Thoracic aorta (tissue), 2 donors: ENCODE results near the gene TMEM82. TPM values are rescaled to one million over a fixed set of nuclear protein-coding genes. Genes with fewer than 3 reads are reported as not detected.

Source experiments
- ATAC-seq: fragments of 150-250 bp; one replicate; pipeline ENCODE4 v1.8.0; 2017; ENCODE audit warnings: low read depth; ENCODE audit not compliant: insufficient number of reproducible peaks, low FRiP score
- DNase-seq: peaks from one replicate; pipeline ENCODE4 v3.0.0-alpha.2; 2020; ENCODE audit warnings: low spot score
- H3K27ac ChIP-seq, 2 donors: fragments of 200-600 bp; sonication (generic); 1 replicate in 1 of 2; 2 replicates in 1 of 2; pipeline ENCODE4 v1.5.1; 2016; ENCODE audit warnings: mild to moderate bottlenecking in 2 of 2, moderate library complexity in 2 of 2
- H3K27me3 ChIP-seq: fragments of 200-600 bp; sonication (generic); replicated peaks from 2 replicates; pipeline ENCODE4 v1.6.0; 2016; ENCODE audit warnings: mild to moderate bottlenecking; ENCODE audit not compliant: insufficient read depth
- H3K36me3 ChIP-seq: fragments of 200-600 bp; sonication (generic); one replicate; pipeline ENCODE4 v1.5.1; 2016
- H3K4me1 ChIP-seq, 2 donors: fragments of 200-600 bp; sonication (generic); 1 replicate in 1 of 2; 2 replicates in 1 of 2; pipeline versions ENCODE4 v1.5.1 to v1.6.0; 2016; ENCODE audit warnings: low read depth in 2 of 2, mild to moderate bottlenecking in 1 of 2; ENCODE audit not compliant: control insufficient read depth in 1 of 2
- H3K4me3 ChIP-seq: fragments of 200-600 bp; sonication (generic); 2 replicates; pipeline ENCODE4 v1.5.1; 2016; ENCODE audit warnings: mild to moderate bottlenecking
- H3K9me3 ChIP-seq: fragments of 200-600 bp; sonication (generic); 2 replicates; pipeline ENCODE4 v1.5.1; 2016
- total RNA-seq, 2 donors: library from RNA; depleted of rRNA; stranded (reverse); fragments of >200 nt; gene quantifications; one replicate each; pipeline versions ENCODE4 v1.1.0 to v1.2.3, GENCODE V29; 2016
- TF ChIP-seq, protein P1 (sequence below): fragments of 200-600 bp; sonication (generic); IDR thresholded peaks from one replicate; pipeline ENCODE4 v1.5.1; 2019; ENCODE audit warnings: antibody characterized with exemption

TMEM82 gene
- total RNA-seq, 2 donors from 2014 or later: not detected

DNA sequence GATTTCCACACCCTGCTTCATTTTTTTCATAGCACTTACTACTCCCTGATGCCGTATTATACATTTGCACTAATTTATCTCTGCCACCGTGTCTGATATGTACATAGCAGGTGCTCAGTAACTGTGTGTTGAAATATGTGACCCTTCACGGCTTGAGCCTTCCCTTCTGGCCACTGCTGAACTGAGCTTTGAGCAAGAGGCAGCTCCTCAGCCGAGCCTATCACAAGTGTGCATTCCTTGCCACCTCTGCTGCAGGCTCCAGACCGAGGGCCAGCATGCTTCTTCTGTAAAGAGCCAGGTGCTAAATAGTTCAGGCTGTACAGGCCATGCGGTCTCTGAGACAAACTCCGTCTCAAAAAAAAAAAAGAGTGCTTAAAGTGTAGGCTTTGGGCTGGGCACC lies 35.5 kb upstream of the TMEM82 start:
- no peaks in the 10 kb centered on the region for H3K36me3 ChIP-seq
- DNase-seq: no peak
- TF ChIP-seq, protein P1, sequence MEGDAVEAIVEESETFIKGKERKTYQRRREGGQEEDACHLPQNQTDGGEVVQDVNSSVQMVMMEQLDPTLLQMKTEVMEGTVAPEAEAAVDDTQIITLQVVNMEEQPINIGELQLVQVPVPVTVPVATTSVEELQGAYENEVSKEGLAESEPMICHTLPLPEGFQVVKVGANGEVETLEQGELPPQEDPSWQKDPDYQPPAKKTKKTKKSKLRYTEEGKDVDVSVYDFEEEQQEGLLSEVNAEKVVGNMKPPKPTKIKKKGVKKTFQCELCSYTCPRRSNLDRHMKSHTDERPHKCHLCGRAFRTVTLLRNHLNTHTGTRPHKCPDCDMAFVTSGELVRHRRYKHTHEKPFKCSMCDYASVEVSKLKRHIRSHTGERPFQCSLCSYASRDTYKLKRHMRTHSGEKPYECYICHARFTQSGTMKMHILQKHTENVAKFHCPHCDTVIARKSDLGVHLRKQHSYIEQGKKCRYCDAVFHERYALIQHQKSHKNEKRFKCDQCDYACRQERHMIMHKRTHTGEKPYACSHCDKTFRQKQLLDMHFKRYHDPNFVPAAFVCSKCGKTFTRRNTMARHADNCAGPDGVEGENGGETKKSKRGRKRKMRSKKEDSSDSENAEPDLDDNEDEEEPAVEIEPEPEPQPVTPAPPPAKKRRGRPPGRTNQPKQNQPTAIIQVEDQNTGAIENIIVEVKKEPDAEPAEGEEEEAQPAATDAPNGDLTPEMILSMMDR: no peak
- H3K4me3 ChIP-seq: no peak overlapping the region
- no peak for ATAC-seq
- H3K9me3 ChIP-seq: no peaks in the 10 kb centered on the region
- peaks cover 18 to 57% of the 10 kb centered on the region in 2 donors for H3K4me1 ChIP-seq
- H3K27ac ChIP-seq: no peak overlapping the region
- no peaks in the 10 kb centered on the region for H3K27me3 ChIP-seq

GRCh38 chr1:15707239-15707925 lies 34.9 kb upstream of the TMEM82 start:
- TF ChIP-seq, protein P1: no peak
- H3K4me3 ChIP-seq: no peak overlapping the region
- no peaks in the 10 kb centered on the region for H3K27me3 ChIP-seq
- DNase-seq (no peak), ATAC-seq (no peak)
- no peak overlapping the region for H3K27ac ChIP-seq
- no peaks in the 10 kb centered on the region for H3K36me3 ChIP-seq
- H3K4me1 ChIP-seq: peaks cover 18 to 51% of the 10 kb centered on the region in 2 donors
- no peaks in the 10 kb centered on the region for H3K9me3 ChIP-seq

GRCh38 chr1:15708486-15709137 lies 33.7 kb upstream of the TMEM82 start:
- no peak for ATAC-seq
- H3K27ac ChIP-seq: no peak overlapping the region
- H3K4me1 ChIP-seq: peaks cover 10 to 41% of the 10 kb centered on the region in 2 donors

DNA sequence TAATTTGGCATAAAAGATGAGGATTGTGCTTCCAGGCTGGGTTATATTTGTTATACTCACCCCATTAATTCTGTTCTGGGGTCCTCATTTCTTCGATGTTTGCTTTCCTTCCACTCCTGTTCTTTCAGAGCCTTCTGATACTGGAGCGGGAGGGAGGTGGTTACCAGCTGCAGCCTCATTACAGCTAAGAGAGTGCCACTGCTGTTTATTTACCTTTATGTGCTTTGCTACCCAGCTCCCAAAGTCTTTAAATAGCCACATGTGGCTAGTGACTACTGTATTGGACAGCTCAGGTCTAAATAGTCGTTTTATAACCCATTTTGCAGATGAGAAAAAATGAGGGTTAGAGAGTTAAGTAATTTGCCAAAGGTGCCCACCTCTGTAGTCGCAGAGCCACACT lies 33.1 kb upstream of the TMEM82 start:
- no peak overlapping the region for H3K27ac ChIP-seq
- H3K9me3 ChIP-seq: no peaks in the 10 kb centered on the region
- H3K27me3 ChIP-seq: no peaks in the 10 kb centered on the region
- no peak overlapping the region for H3K4me3 ChIP-seq
- H3K36me3 ChIP-seq: no peaks in the 10 kb centered on the region
- DNase-seq (no peak), ATAC-seq (no peak)
- peaks cover 11 to 41% of the 10 kb centered on the region in 2 donors for H3K4me1 ChIP-seq
- TF ChIP-seq, protein P1: no peak

More at GRCh38 chr1:15708486-15709137, 33.7 kb upstream of the TMEM82 start:
- Histone ChIP-seq H3K9me3 (no peaks in the 10 kb centered on the region), H3K27me3 (no peaks in the 10 kb centered on the region), H3K4me3 (no peak overlapping the region), H3K36me3 (no peaks in the 10 kb centered on the region)
- TF ChIP-seq, protein P1: no peak
- no peak for DNase-seq

- no peak overlapping the region for H3K27ac ChIP-seq
- TF ChIP-seq, protein P1: no peak
- peaks cover 13 to 25% of the 10 kb centered on the region in 2 donors for H3K4me1 ChIP-seq
- H3K4me3 ChIP-seq: no peak overlapping the region
- no peak for DNase-seq
- ATAC-seq: no peak
- H3K36me3 ChIP-seq: peaks cover 10% of the 10 kb centered on the region
- no peaks in the 10 kb centered on the region for H3K27me3 ChIP-seq
- no peaks in the 10 kb centered on the region for H3K9me3 ChIP-seq
These were observed 30.1 kb upstream of the TMEM82 start for GRCh38 chr1:15712168-15712567.
